ENCODE measurements around the gene CCDC159.
"Not testable (repeated sequence)": the region's sequence is repeated elsewhere in the genome, so short reads cannot be mapped to it uniquely, and the experiment has no call there.

Gene CCDC159

GRCh38 chr19:11365557-11366117 lies 19.3 kb downstream of the CCDC159 start:
- DNase-seq (ENCODE audit: low read depth, low spot score) = no peak

GRCh38 chr19:11367528-11367927 lies 21.2 kb downstream of the CCDC159 start:
- DNase-seq (ENCODE audit: low read depth, low spot score) = no peak

- no peak for DNase-seq (ENCODE audit: low read depth, low spot score)
Measured at GRCh38 chr19:11370744-11371143, 24.4 kb downstream of the CCDC159 start.

- peak; percentile 75 for DNase-seq (ENCODE audit: low read depth, low spot score)
Measured at GRCh38 chr19:11373166-11373884, 27.0 kb downstream of the CCDC159 start.

- DNase-seq (ENCODE audit: low read depth, low spot score) = no peak
Measured at GRCh38 chr19:11373885-11374432, 27.6 kb downstream of the CCDC159 start.

GRCh38 chr19:11374433-11375142 lies 28.3 kb downstream of the CCDC159 start, which contains the start of gene SWSAP1:
TSS of gene SWSAP1 (plus strand) at chr19:11374666. CDS start at chr19:11374681, 15 bp downstream.
- peak; percentile 100 for DNase-seq (ENCODE audit: low read depth, low spot score)

- DNase-seq (ENCODE audit: low read depth, low spot score) = no peak
Measured at GRCh38 chr19:11375143-11375948, 29.0 kb downstream of the CCDC159 start.

GRCh38 chr19:11377237-11377636 lies 30.9 kb downstream of the CCDC159 start:
- peak; percentile 90 for DNase-seq (ENCODE audit: low read depth, low spot score)

- peak; percentile 16 for DNase-seq (ENCODE audit: low read depth, low spot score)
Measured at GRCh38 chr19:11377756-11378155, 31.4 kb downstream of the CCDC159 start.

- DNase-seq (ENCODE audit: low read depth, low spot score) = peak; percentile 60
Measured at GRCh38 chr19:11378319-11379189, 32.2 kb downstream of the CCDC159 start.

GRCh38 chr19:11379269-11379845 lies 33.0 kb downstream of the CCDC159 start:
- not testable (repeated sequence) for DNase-seq (ENCODE audit: low read depth, low spot score)

- no peak for DNase-seq (ENCODE audit: low read depth, low spot score)
Measured at GRCh38 chr19:11379857-11380350, 33.6 kb downstream of the CCDC159 start.

GRCh38 chr19:11380653-11381537 lies 34.6 kb downstream of the CCDC159 start:
- DNase-seq (ENCODE audit: low read depth, low spot score) = peak; percentile 96

GRCh38 chr19:11382898-11383705 lies 36.8 kb downstream of the CCDC159 start:
- peak; percentile 28 for DNase-seq (ENCODE audit: low read depth, low spot score)

GRCh38 chr19:11383706-11384048 lies 37.4 kb downstream of the CCDC159 start:
- no peak for DNase-seq (ENCODE audit: low read depth, low spot score)

GRCh38 chr19:11384778-11385129 lies 38.4 kb downstream of the CCDC159 start:
- no peak for DNase-seq (ENCODE audit: low read depth, low spot score)

GRCh38 chr19:11387162-11388034 lies 41.1 kb downstream of the CCDC159 start:
- DNase-seq (ENCODE audit: low read depth, low spot score) = no peak
